Caco-2 (cell line): ENCODE measurements around the gene KHDC1L. TPM values are rescaled to one million over a fixed set of nuclear protein-coding genes. Genes with fewer than 3 reads are reported as not detected.
"Not testable (repeated sequence)": the region's sequence is repeated elsewhere in the genome, so short reads cannot be mapped to it uniquely, and the experiment has no call there.

Source experiments
- BruUV-seq: library from RNA; stranded (reverse); fragments of 400-500 nt; replicated peaks from 2 replicates; lab custom pipeline; 2021; lab: Mats Ljungman, UMichigan
- CTCF ChIA-PET: fragments of 300-600 bp; sonication (Branson Sonifier 250); formaldehyde crosslinking; loops from one replicate; lab custom pipeline; 2022; ENCODE audit warnings: antibody characterized with exemption; lab: Charles Lee
- POLR2A ChIA-PET: fragments of 300-600 bp; sonication (Branson Sonifier 250); formaldehyde crosslinking; loops from one replicate; lab custom pipeline; 2022; ENCODE audit warnings: antibody characterized with exemption; lab: Charles Lee
- DNase-seq, 2 experiments: peaks; one replicate each; pipeline versions ENCODE4 v3.0.0 to v3.0.0-alpha.2; 2020 to 2022
- H3K27me3 ChIP-seq: replicated peaks from 2 replicates; pipeline ENCODE4 v1.6.0; 2011; ENCODE audit warnings: low read length; ENCODE audit not compliant: control insufficient read depth, insufficient read depth
- H3K36me3 ChIP-seq: 2 replicates; pipeline ENCODE4 v1.5.1; 2011; ENCODE audit warnings: low read length; ENCODE audit not compliant: control insufficient read depth, insufficient read depth
- H3K4me1 ChIP-seq: fragments of 250-450 bp; sonication (Bioruptor Pico); 2 replicates; pipeline ENCODE4 v1.5.1; 2020; ENCODE audit warnings: mild to moderate bottlenecking
- H3K4me3 ChIP-seq: 2 replicates; pipeline ENCODE4 v1.5.1; 2011; ENCODE audit warnings: low read depth, mild to moderate bottlenecking, control low read depth, low read length
- H3K9me3 ChIP-seq: fragments of 250-450 bp; sonication (Bioruptor Pico); 2 replicates; pipeline ENCODE4 v1.5.1; 2020; ENCODE audit warnings: mild to moderate bottlenecking, moderate library complexity
- H3K27ac Mint-ChIP-seq: one replicate; pipeline ENCODE4 v1.8.0; 2022; ENCODE audit warnings: mixed read lengths; ENCODE audit not compliant: unreplicated experiment
- H3K27me3 Mint-ChIP-seq: one replicate; pipeline ENCODE4 v1.8.0; 2022; ENCODE audit warnings: mixed read lengths; ENCODE audit not compliant: insufficient read depth, unreplicated experiment
- H3K36me3 Mint-ChIP-seq: one replicate; pipeline ENCODE4 v1.8.0; 2022; ENCODE audit warnings: mild to moderate bottlenecking, mixed read lengths; ENCODE audit not compliant: insufficient read depth, unreplicated experiment
- H3K4me1 Mint-ChIP-seq: one replicate; pipeline ENCODE4 v1.8.0; 2022; ENCODE audit warnings: low read depth, mixed read lengths; ENCODE audit not compliant: unreplicated experiment
- H3K4me3 Mint-ChIP-seq: one replicate; pipeline ENCODE4 v1.8.0; 2022; ENCODE audit warnings: mild to moderate bottlenecking, moderate library complexity, mixed read lengths; ENCODE audit not compliant: unreplicated experiment
- H3K9me3 Mint-ChIP-seq: one replicate; pipeline ENCODE4 v1.8.0; 2022; ENCODE audit warnings: mixed read lengths; ENCODE audit not compliant: unreplicated experiment
- intact Hi-C: fragments of 100-400 bp; cut with micrococcal nuclease; formaldehyde crosslinking; loops from one replicate; pipeline ENCODE4 v1.10.0; 2022; ENCODE audit not compliant: unreplicated experiment
- total RNA-seq: library from RNA; stranded (reverse); gene quantifications from 2 replicates; pipeline ENCODE4 v1.2.3, GENCODE V29; 2022
- TF ChIP-seq, protein P1 (sequence below), 2 experiments: fragments of 200-600 bp in 1 of 2; IDR thresholded peaks; 1 replicate in 1 of 2; 2 replicates in 1 of 2; pipeline versions ENCODE4 v1.5.1 to v1.8.0; 2011 to 2022; ENCODE audit warnings: antibody characterized with exemption in 1 of 2, control low read depth in 1 of 2, inconsistent platforms in 1 of 2, low read depth in 1 of 2, low read length in 1 of 2, mild to moderate bottlenecking in 1 of 2, moderate library complexity in 1 of 2; ENCODE audit not compliant: insufficient read depth in 1 of 2, severe bottlenecking in 1 of 2, unreplicated experiment in 1 of 2

The KHDC1L gene
- total RNA-seq, 1 experiment from 2014 or later: not detected

DNA sequence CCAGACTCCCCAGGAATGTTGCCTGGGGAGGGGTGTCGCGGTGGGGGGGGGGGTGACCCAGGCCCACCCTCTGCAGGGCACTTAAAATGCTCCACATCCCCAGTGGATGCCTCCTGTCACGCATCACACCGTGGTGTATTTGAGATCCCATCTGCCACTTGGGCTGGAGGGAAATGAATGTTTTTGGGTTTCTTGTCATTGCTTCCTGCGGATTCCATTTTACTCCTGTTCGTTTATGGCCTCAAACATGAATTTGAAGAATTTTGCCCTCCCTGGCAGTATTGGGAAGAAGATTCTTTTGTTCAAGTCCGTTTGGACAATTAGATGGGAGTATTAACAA lies 38.2 kb upstream of the KHDC1L start:
- TF ChIP-seq, protein P1, sequence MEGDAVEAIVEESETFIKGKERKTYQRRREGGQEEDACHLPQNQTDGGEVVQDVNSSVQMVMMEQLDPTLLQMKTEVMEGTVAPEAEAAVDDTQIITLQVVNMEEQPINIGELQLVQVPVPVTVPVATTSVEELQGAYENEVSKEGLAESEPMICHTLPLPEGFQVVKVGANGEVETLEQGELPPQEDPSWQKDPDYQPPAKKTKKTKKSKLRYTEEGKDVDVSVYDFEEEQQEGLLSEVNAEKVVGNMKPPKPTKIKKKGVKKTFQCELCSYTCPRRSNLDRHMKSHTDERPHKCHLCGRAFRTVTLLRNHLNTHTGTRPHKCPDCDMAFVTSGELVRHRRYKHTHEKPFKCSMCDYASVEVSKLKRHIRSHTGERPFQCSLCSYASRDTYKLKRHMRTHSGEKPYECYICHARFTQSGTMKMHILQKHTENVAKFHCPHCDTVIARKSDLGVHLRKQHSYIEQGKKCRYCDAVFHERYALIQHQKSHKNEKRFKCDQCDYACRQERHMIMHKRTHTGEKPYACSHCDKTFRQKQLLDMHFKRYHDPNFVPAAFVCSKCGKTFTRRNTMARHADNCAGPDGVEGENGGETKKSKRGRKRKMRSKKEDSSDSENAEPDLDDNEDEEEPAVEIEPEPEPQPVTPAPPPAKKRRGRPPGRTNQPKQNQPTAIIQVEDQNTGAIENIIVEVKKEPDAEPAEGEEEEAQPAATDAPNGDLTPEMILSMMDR (IDR thresholded peaks at IDR 0.05; ENCODE audit: insufficient read depth in 1 of 2, low read depth in 1 of 2, low read length in 1 of 2, severe bottlenecking in 1 of 2, unreplicated experiment in 1 of 2): no peak
- Histone ChIP-seq H3K4me3 (peak overlapping the region; percentile 78), H3K27me3 (no peaks in the 10 kb centered on the region), H3K4me1 (peaks cover 16% of the 10 kb centered on the region), H3K36me3 (no peaks in the 10 kb centered on the region), H3K9me3 (no peaks in the 10 kb centered on the region)
- H3K9me3 Mint-ChIP-seq: no peaks in the 10 kb centered on the region
- no peak for DNase-seq
- no peaks in the 10 kb centered on the region for H3K27me3 Mint-ChIP-seq
- H3K27ac Mint-ChIP-seq: no peak overlapping the region
- H3K4me3 Mint-ChIP-seq: peak overlapping the region; percentile 76
- peaks cover 7% of the 10 kb centered on the region for H3K4me1 Mint-ChIP-seq
- POLR2A ChIA-PET: no interaction called here
- no TSS peak for BruUV-seq
- H3K36me3 Mint-ChIP-seq: peaks cover 32% of the 10 kb centered on the region
- intact Hi-C loops: loop anchor here (2.0 kb wide), 1 partner anchor 45 kb away; no protein-coding TSS in a partner anchor
- CTCF ChIA-PET: no interaction called here

DNA sequence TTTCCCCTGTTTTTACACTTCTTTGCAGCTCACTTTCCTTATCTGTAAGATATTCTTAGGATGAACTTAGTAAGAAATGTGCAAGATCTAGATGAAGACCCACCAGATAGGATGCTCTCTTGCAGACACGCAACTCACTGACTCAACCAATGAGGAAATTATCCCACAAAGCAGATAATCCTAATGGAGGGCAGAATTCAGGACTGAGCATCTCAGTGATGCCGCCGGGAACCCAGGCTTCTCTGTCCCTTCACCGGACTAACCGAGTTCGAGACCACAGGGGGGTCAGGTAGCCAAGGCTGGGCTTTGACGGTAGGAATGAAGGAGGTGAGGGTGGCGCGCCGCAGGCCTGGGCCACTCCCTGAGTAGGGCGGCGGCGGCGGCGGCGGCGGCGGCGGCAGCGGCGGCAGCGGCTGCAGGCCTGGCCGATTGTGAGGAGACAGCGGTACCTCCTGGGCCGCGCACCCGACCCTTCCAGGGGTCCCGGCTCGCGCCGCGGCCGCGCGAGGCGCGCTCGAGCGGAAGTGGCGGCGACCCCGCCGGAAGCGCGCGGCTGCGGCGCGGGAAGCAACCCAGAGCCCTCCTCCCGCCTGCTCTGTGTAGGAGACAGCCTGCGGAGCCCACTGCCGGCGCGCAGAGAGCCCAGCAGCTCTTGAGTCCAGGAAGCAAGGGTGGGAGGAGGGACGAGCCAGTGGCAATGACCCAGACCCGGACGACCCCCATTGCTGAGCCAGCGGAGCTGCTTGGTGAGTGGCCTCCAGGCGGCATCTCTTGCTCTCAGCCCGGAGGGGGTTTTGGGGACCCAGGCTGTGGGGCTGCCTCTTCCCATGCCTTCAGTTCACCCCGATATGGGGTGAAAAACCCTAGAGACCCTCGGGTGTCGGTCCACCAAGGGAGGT lies 37.6 kb upstream of the KHDC1L start, which contains the start of gene KHDC1:
Gene KHDC1, minus strand, starts transcription at position 526 of the 899 bp plus-strand sequence. CDS start 20,679 bp downstream, outside the sequence.
- H3K36me3 ChIP-seq: no peaks in the 10 kb centered on the region
- CTCF ChIA-PET: interaction anchor here (0.6 kb wide), 1 partner anchor 11 kb away, joined by 12 read pairs; no protein-coding TSS in a partner anchor
- peak within 1 kb of the TSS; percentile 5 for H3K27ac Mint-ChIP-seq
- H3K27me3 ChIP-seq: no peaks in the 10 kb centered on the region
- peaks cover 16% of the 10 kb centered on the region for H3K4me1 ChIP-seq
- POLR2A ChIA-PET: no interaction called here
- peaks cover 25% of the 10 kb centered on the region for H3K36me3 Mint-ChIP-seq
- peak within 1 kb of the TSS; percentile 76 for H3K4me3 Mint-ChIP-seq
- H3K9me3 ChIP-seq: no peaks in the 10 kb centered on the region
- intact Hi-C loops: loop anchor here (2.0 kb wide), 1 partner anchor 46 kb away; no protein-coding TSS in a partner anchor
- no TSS peak for BruUV-seq
- no peaks in the 10 kb centered on the region for H3K9me3 Mint-ChIP-seq
- TF ChIP-seq, protein P1 (IDR thresholded peaks at IDR 0.05; ENCODE audit: insufficient read depth in 1 of 2, low read depth in 1 of 2, low read length in 1 of 2, severe bottlenecking in 1 of 2, unreplicated experiment in 1 of 2): no peak
- peak within 1 kb of the TSS; percentile 78 for H3K4me3 ChIP-seq
- H3K4me1 Mint-ChIP-seq: peaks cover 7% of the 10 kb centered on the region
- no peaks in the 10 kb centered on the region for H3K27me3 Mint-ChIP-seq
- DNase-seq: peak; percentile 62 to 66

DNA sequence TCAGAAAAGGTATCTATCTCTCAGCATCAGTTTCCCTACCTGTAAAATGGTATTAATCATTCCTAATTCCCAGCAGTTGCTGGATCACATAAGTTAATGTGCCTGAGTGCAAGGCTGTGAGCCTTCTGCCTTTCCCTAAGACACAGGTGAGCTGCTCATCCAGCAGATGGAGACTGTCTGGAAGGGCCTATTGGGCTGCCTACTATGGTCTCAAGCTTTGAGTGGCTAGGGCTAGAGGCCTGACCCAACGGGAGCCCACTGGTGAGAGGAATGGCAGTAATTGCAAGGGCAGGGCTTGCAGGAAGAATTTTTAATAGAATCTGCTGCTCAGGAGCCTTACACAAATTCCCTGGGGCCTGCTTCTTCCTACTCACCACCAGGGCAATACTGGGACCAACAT lies 33.4 kb upstream of the KHDC1L start:
- POLR2A ChIA-PET: no interaction called here
- no peaks in the 10 kb centered on the region for H3K9me3 ChIP-seq
- H3K4me1 Mint-ChIP-seq: peaks cover 7% of the 10 kb centered on the region

DNA sequence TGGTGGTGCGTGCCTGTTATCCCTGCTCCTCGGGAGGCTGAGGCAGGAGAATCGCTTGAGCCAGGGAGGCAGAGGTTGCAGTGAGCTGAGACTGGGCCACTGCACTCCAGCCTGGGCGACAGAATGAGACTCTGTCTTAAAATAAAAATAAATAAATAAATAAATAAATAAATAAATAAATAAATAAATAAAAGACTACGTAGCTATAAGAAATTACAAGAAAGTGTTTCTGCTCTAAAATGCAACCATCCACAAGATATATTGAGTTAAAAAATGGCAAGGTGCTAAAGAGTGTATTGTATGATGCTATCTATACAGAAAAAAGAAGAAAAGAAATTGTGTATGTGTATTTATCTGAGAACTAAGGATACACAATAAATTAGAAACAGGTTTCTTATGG lies 29.0 kb upstream of the KHDC1L start:
- H3K9me3 ChIP-seq, H3K27me3 Mint-ChIP-seq, POLR2A ChIA-PET, H3K4me1 ChIP-seq, H3K4me1 Mint-ChIP-seq, intact Hi-C loops, H3K36me3 ChIP-seq, H3K27me3 ChIP-seq, H3K36me3 Mint-ChIP-seq, H3K27ac Mint-ChIP-seq, H3K9me3 Mint-ChIP-seq, DNase-seq, BruUV-seq, H3K4me3 Mint-ChIP-seq, CTCF ChIA-PET, H3K4me3 ChIP-seq: not testable (repeated sequence)

More for the DNA sequence above, 33.4 kb upstream of the KHDC1L start:
- Histone ChIP-seq H3K36me3 (no peaks in the 10 kb centered on the region), H3K27me3 (no peaks in the 10 kb centered on the region), H3K4me1 (peaks cover 3% of the 10 kb centered on the region; the same call in 1 of the 2 replicates), H3K4me3 (no peak overlapping the region)
- TF ChIP-seq, protein P1 (IDR thresholded peaks at IDR 0.05; ENCODE audit: insufficient read depth in 1 of 2, low read depth in 1 of 2, low read length in 1 of 2, severe bottlenecking in 1 of 2, unreplicated experiment in 1 of 2): no peak
- DNase-seq: no peak
- intact Hi-C loops: no loop called here
- H3K36me3 Mint-ChIP-seq: no peaks in the 10 kb centered on the region
- no peaks in the 10 kb centered on the region for H3K9me3 Mint-ChIP-seq
- no peak overlapping the region for H3K27ac Mint-ChIP-seq
- no TSS peak for BruUV-seq
- no peaks in the 10 kb centered on the region for H3K27me3 Mint-ChIP-seq
- CTCF ChIA-PET: no interaction called here
- no peak overlapping the region for H3K4me3 Mint-ChIP-seq
